Effector memory CD8-positive, alpha-beta T cell (primary cell): Measurements from ENCODE around the gene TFPI.
"Not testable (repeated sequence)": the region's sequence is repeated elsewhere in the genome, so short reads cannot be mapped to it uniquely, and the experiment has no call there.

Experiments used
- ATAC-seq: fragments of 150-1000 bp; cut with Tn5 transposase; replicated peaks from 2 replicates; pipeline ENCODE4 v1.10.0; 2021; ENCODE audit warnings: mild to moderate bottlenecking, moderate library complexity
- DNase-seq, 3 experiments: peaks; one replicate each; pipeline ENCODE4 v3.0.0; 2021
- H3K27ac Mint-ChIP-seq, 2 donors: one replicate each; pipeline ENCODE4 v1.8.0; 2022; ENCODE audit warnings: mild to moderate bottlenecking in 2 of 2, mixed read lengths in 2 of 2, moderate library complexity in 2 of 2
- H3K27me3 Mint-ChIP-seq, 2 donors: one replicate each; pipeline ENCODE4 v1.8.0; 2022; ENCODE audit warnings: mixed read lengths in 2 of 2
- H3K36me3 Mint-ChIP-seq: one replicate; pipeline ENCODE4 v1.8.0; 2022; ENCODE audit warnings: mild to moderate bottlenecking, moderate library complexity, mixed read lengths; ENCODE audit not compliant: insufficient read depth
- H3K4me1 Mint-ChIP-seq, 2 donors: one replicate each; pipeline ENCODE4 v1.8.0; 2022; ENCODE audit warnings: low read depth in 2 of 2, mixed read lengths in 2 of 2
- H3K4me3 Mint-ChIP-seq, 2 donors: one replicate each; pipeline ENCODE4 v1.8.0; 2022; ENCODE audit warnings: mild to moderate bottlenecking in 2 of 2, mixed read lengths in 2 of 2, moderate library complexity in 2 of 2
- H3K9me3 Mint-ChIP-seq, 2 donors: one replicate each; pipeline ENCODE4 v1.8.0; 2022; ENCODE audit warnings: mixed read lengths in 2 of 2

Gene TFPI

DNA sequence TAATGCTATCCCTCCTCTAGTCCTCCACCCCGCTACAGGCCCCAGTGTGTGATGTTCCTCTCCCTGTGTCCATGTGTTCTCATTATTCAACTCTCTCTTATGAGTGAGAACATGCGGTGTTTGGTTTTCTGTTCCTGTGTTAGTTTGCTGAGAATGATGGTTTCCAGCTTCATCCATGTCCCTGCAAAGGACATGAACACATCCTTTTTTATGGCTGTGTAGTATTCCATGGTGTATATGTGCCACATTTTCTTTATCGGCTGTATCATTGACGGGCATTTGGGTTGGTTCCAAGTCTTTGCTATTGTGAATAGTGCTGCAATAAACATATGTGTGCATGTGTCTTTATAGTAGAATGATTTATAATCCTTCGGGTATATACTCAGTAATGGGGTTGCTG lies 17.8 kb upstream of the TFPI start:
- not testable (repeated sequence) for H3K9me3 Mint-ChIP-seq, ATAC-seq, H3K27ac Mint-ChIP-seq, H3K36me3 Mint-ChIP-seq, H3K4me3 Mint-ChIP-seq, DNase-seq, H3K27me3 Mint-ChIP-seq, H3K4me1 Mint-ChIP-seq

DNA sequence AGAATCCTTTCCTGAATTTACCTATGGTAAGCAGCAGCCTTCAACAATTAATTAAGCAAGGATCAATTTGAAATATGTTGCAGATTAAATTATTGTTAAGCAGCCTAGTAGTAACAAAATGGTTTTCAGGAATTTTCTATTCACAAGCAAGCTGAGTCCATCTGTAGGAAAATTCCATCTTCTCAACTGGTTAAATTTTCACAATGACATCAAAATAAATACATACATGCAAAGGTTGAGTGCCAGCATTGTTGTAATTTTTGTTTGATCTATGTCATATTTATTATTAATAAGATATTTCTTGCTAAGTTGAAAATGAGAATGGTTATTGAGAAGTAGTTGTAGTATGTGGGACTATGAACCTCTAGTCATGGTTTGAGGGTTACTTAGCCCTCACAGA lies 15.3 kb upstream of the TFPI start:
- Mint-ChIP-seq H3K9me3 (peaks cover 5 to 9% of the 10 kb centered on the region in 2 donors), H3K4me1 (no peaks in the 10 kb centered on the region), H3K36me3 (no peaks in the 10 kb centered on the region), H3K27me3 (no peaks in the 10 kb centered on the region), H3K4me3 (no peak overlapping the region), H3K27ac (no peak overlapping the region)
- DNase-seq (no peak), ATAC-seq (no peak)

DNA sequence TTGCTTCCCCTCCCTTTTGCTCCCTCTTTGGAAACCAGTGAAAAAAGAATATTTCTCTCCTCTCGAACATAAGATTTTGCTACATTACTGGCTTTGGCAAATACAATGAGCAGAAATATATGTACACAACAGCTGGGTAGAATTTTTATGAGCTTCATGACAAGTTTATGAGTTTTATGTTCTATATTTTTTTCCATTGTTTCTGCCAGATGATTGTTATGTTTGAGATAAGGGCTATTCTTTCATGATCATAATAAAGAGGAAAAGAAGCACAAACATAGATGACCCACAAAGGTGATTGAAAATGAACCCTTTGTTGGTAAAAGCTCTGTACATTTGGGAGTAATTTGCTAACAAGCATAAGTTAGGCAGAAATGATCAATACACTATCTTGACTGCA lies 14.8 kb upstream of the TFPI start:
- no peak for DNase-seq
- Mint-ChIP-seq H3K4me1 (no peaks in the 10 kb centered on the region), H3K4me3 (no peak overlapping the region), H3K36me3 (no peaks in the 10 kb centered on the region), H3K9me3 (peaks cover 5 to 9% of the 10 kb centered on the region in 2 donors), H3K27ac (no peak overlapping the region), H3K27me3 (no peaks in the 10 kb centered on the region)
- no peak for ATAC-seq

DNA sequence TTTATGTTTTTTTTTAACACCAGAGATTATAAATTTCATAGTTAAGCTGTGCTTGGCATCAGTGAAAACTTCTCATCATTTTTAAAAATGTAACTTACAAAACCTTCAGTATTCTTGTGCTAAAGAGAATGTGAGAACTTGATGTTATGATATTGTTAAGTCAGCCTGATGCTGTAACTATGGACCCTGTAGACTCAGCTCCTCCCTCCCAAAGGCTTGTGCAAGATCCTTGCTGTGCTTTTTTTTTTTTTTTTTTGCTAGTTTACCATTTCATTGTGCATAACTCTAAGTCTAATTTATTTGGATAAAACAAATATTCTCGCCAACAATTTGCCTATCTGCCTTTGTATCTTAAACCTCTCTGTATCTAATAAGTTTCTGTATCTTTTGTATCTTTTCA lies 12.9 kb upstream of the TFPI start:
- no peak for ATAC-seq
- H3K36me3 Mint-ChIP-seq, result no peaks in the 10 kb centered on the region

DNA sequence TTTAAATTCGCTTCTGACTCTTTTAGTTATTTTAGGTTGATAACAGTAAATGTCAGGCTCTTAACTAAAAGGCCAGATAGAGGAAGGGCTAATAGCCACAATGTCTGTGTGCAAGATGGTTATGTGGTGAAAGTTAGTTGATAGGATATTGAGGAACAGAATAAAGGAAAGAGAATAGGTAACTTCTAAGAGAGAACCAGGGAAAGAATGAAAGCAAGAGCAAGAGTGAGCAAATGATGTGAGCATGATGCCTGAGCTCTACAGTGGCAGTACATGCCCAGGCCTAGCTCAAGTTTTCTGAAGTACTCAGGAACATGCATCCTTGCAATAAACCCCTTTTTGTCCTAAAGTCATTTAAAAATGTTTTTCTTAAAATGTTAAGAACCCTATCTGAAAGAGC lies 12.5 kb upstream of the TFPI start:
- H3K4me1 Mint-ChIP-seq, result no peaks in the 10 kb centered on the region
- no peak for ATAC-seq
- peaks cover 0 to 2% of the 10 kb centered on the region in 2 donors for H3K9me3 Mint-ChIP-seq
- no peaks in the 10 kb centered on the region for H3K27me3 Mint-ChIP-seq
- no peak overlapping the region for H3K27ac Mint-ChIP-seq
- DNase-seq, result no peak
- H3K4me3 Mint-ChIP-seq, result no peak overlapping the region
- no peaks in the 10 kb centered on the region for H3K36me3 Mint-ChIP-seq

More for the DNA sequence above, 12.9 kb upstream of the TFPI start:
- no peaks in the 10 kb centered on the region for H3K27me3 Mint-ChIP-seq
- H3K9me3 Mint-ChIP-seq, result peaks cover 3% of the 10 kb centered on the region in 2 donors
- no peak for DNase-seq
- H3K27ac Mint-ChIP-seq, result no peak overlapping the region
- no peak overlapping the region for H3K4me3 Mint-ChIP-seq
- no peaks in the 10 kb centered on the region for H3K4me1 Mint-ChIP-seq

DNA sequence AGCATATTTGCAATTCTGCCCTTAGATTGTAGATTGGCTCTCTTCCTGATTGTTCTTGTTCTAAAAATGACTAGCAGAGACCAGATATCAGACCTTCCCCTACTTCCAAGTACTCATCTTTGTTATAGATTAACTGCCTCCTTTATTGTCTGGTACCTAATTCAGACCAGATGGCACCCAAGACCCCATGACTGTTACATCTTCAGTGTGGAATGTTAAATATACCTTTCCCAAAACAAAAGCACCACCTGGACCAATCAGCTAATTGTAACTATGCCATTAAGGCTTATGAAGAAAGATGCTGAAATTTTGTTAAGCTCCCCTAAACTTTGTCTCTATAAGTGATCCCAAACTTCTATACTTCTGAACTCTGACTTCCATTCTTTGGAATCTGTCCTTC lies 12.0 kb upstream of the TFPI start:
- H3K36me3 Mint-ChIP-seq, result no peaks in the 10 kb centered on the region
- no peaks in the 10 kb centered on the region for H3K27me3 Mint-ChIP-seq
- no peak overlapping the region for H3K4me3 Mint-ChIP-seq
- peaks cover 0 to 2% of the 10 kb centered on the region in 2 donors for H3K9me3 Mint-ChIP-seq
- H3K4me1 Mint-ChIP-seq, result no peaks in the 10 kb centered on the region
- ATAC-seq (no peak), DNase-seq (no peak)
- no peak overlapping the region for H3K27ac Mint-ChIP-seq

DNA sequence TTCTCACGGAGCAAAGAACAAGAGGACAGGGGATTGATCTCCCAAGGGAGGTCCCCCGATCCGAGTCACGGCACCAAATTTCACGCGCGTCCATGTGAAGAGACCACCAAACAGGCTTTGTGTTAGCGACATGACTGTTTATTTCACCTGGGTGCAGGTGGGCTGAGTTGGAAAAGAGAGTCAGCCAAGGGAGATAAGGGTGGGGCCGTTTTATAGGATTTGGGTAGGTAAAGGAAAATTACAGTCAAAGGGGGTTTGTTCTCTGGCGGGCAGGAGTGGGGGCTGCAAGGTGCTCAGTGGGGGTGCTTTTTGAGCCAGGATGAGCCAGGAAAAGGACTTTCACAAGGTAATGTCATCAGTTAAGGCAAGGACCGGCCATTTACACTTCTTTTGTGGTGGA lies 11.4 kb upstream of the TFPI start:
- H3K4me3 Mint-ChIP-seq, H3K27ac Mint-ChIP-seq, DNase-seq, H3K27me3 Mint-ChIP-seq, ATAC-seq, H3K9me3 Mint-ChIP-seq, H3K4me1 Mint-ChIP-seq, H3K36me3 Mint-ChIP-seq: not testable (repeated sequence)

DNA sequence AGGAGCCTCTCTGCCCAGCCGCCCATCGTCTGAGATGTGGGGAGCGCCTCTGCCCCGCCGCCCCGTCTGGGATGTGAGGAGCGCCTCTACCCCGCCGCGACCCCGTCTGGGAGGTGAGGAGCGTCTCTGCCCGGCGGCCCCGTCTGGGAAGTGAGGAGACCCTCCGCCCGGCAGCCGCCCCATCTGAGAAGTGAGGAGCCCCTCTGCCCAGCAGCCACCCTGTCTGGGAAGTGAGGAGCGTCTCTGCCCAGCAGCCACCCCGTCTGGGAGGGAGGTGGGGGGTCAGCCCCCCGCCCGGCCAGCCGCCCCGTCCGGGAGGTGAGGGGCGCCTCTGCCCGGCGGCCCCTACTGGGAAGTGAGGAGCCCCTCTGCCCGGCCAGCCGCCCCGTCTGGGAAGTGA lies 2.3 kb upstream of the TFPI start:
- not testable (repeated sequence) for H3K27me3 Mint-ChIP-seq, H3K9me3 Mint-ChIP-seq, ATAC-seq, DNase-seq, H3K36me3 Mint-ChIP-seq, H3K27ac Mint-ChIP-seq, H3K4me3 Mint-ChIP-seq, H3K4me1 Mint-ChIP-seq

DNA sequence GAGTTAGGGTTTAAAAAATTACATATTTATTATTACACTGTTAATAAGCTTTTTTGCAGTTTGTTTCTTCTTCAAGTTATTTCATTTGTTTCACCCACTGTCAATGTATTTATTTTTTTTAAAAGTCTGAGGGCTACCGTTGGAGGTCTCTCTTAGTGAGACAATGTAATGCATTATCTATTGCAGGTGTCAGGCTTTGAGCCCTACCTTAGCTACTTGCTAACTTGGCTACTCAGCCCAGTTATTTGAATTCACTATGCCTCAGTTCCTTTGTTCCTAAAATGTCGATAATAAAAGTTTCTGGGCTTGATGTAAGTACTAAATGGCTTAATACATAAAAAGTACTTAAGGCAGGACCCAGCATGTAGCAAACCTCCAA lies 458 bp upstream of the TFPI start:
- ATAC-seq (no peak), DNase-seq (no peak)
- Mint-ChIP-seq H3K27ac (no peak overlapping the region), H3K9me3 (peaks cover 0 to 4% of the 10 kb centered on the region in 2 donors), H3K4me1 (no peaks in the 10 kb centered on the region), H3K36me3 (no peaks in the 10 kb centered on the region), H3K4me3 (no peak overlapping the region), H3K27me3 (no peaks in the 10 kb centered on the region)

DNA sequence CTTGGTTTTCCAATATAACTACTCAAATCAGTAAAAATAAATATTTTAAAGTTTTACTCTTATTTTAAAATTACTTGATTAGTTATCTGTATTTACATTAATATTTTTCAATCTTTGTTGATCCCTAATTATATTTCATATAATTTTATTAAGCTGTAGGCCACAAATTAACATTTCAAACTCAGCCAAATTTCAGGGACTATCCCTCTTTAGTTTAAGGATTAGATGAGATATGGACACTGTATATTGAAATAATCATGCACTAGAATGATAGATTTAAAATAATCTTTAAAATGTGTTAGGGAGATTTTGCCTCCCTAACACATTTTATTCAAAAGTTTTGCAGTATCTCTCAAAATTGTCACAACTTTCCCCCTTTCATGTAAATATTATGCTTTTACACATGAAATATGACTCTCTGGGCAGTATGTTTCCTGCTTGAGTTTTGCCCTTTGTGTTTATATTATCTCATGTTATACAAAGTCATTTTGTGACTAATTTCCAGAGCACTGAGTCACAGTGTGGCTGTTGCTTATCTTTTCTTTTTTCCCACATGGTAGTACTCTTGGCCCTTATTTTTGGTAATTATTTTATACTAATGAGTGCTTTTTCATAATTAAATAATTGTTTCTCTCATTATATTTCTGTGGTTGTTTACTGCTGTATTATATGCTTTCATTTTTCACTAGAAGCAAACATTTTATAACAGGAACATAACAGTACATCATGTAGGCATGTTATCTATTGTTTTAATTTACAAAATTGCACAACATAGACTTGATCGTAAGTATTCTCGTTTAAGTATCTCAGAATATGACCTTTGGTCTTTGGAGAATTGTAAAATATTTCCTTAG lies 1.2 kb downstream of the TFPI start:
- Mint-ChIP-seq H3K27ac (no peak overlapping the region), H3K9me3 (peaks cover 0 to 4% of the 10 kb centered on the region in 2 donors), H3K27me3 (no peaks in the 10 kb centered on the region), H3K36me3 (no peaks in the 10 kb centered on the region), H3K4me1 (no peaks in the 10 kb centered on the region), H3K4me3 (no peak overlapping the region)
- ATAC-seq (no peak), DNase-seq (no peak)

DNA sequence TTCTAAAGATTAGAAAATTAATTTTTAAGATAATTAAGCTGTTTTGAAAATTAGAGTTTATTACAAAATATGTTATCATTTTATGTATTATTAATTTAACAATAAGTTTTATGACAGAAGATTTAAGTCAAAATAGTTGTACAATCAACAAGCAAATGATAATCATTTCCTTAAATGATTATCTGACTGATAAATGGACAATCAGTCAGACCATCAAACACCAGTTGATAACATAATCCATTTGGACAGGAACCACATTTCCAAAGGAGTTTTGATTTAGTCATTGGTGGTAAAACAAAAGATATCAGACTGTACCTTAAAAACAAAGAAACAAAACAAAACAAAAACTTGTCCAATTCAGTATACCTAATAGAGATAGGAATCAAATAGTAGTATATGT lies 1.9 kb downstream of the TFPI start:
- H3K27ac Mint-ChIP-seq, result no peak overlapping the region
- ATAC-seq (no peak), DNase-seq (no peak)
- H3K4me3 Mint-ChIP-seq, result no peak overlapping the region
- no peaks in the 10 kb centered on the region for H3K27me3 Mint-ChIP-seq
- H3K36me3 Mint-ChIP-seq, result no peaks in the 10 kb centered on the region
- peaks cover 0 to 4% of the 10 kb centered on the region in 2 donors for H3K9me3 Mint-ChIP-seq
- no peaks in the 10 kb centered on the region for H3K4me1 Mint-ChIP-seq

DNA sequence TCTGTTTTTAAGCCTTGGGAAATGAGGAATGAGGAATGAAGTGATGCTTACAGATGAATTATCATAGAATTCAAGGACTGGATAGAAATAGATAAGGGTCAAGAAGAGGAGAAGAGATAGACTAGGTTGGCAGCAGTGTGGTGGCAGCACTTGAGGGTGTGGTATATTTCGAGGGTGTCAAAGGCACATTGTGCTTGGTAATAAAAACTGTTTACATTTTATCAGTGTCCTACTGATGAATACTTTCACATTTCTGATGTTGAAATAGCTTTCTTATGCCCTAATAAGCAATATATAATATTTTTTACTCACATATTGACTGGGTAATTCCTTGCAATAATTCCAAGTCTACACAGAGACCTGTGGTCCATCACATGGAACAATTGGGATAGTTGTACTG lies 3.4 kb downstream of the TFPI start:
- Mint-ChIP-seq H3K9me3 (peaks cover 0 to 4% of the 10 kb centered on the region in 2 donors), H3K36me3 (no peaks in the 10 kb centered on the region), H3K27me3 (no peaks in the 10 kb centered on the region), H3K4me1 (no peaks in the 10 kb centered on the region), H3K27ac (no peak overlapping the region), H3K4me3 (no peak overlapping the region)
- DNase-seq (no peak), ATAC-seq (no peak)

DNA sequence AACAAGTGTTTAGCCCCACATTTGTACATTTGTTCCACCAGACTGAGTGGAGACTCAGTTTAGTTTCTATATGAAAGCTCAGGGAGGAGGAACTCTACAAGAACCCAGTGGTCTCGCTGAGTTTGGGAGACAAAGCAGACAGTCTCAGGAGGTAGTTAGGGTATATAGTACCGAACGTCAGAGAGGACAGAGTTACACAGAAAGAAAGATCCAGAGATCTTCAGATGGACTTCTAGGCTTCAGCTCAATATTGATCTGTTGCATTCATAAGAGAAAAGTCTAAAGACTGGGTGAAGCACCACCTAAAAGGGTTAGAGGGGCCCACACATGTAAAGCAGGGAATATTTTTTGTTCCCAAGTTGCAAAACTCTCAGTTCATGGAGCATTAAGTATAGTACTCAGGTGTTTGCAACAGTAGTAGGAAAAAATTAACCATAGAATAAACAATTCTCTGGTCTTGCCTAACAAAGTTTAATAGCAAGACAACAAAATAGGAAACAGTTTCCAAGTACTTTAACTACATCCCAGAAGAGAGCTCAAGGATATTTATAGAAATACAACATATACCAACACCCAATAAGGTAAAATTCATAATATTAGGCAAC lies 4.2 kb downstream of the TFPI start:
- H3K27me3 Mint-ChIP-seq, result no peaks in the 10 kb centered on the region
- H3K4me1 Mint-ChIP-seq, result no peaks in the 10 kb centered on the region
- DNase-seq (no peak), ATAC-seq (no peak)
- no peaks in the 10 kb centered on the region for H3K36me3 Mint-ChIP-seq
- H3K9me3 Mint-ChIP-seq, result peaks cover 0 to 4% of the 10 kb centered on the region in 2 donors
- H3K27ac Mint-ChIP-seq, result no peak overlapping the region
- no peak overlapping the region for H3K4me3 Mint-ChIP-seq

DNA sequence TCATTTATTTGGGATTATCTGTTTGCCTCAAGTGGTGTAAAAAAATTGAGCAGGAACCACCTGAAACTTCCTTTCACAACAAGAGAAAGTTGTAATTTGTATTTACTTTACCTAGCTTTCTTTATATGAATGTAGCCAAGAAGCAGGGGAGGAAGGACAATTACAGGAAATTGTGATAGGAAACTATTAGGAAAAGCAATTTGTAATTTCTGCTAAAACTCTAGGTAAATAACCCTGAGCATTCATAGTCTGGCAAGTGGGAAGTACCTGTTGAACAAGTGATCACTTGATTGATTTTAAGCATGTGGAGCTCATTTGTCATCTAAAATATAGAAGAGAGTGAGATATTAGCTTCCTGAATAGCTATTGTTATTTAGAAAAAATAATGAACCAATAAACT lies 5.0 kb downstream of the TFPI start:
- H3K9me3 Mint-ChIP-seq, result peaks cover 0 to 4% of the 10 kb centered on the region in 2 donors
- ATAC-seq (no peak), DNase-seq (no peak)
- no peaks in the 10 kb centered on the region for H3K4me1 Mint-ChIP-seq
- H3K27ac Mint-ChIP-seq, result no peak overlapping the region
- H3K4me3 Mint-ChIP-seq, result no peak overlapping the region
- H3K36me3 Mint-ChIP-seq, result no peaks in the 10 kb centered on the region
- H3K27me3 Mint-ChIP-seq, result no peaks in the 10 kb centered on the region
